Activated T-cell treated with anti-CD3 and anti-CD28 coated beads for 48 hours (primary cell): Measurements from ENCODE around the gene POLN.
A peak's percentile ranks its signal among the peaks of the same experiment; 100 is the strongest.

ENCODE experiments used
- DNase-seq: peaks from one replicate; pipeline ENCODE4 v3.0.0-alpha.2; 2020; ENCODE audit warnings: low read depth

The POLN gene

GRCh38 chr4:2263926-2264321 is 22.0 kb upstream of the POLN start:
- no peak for DNase-seq

DNA sequence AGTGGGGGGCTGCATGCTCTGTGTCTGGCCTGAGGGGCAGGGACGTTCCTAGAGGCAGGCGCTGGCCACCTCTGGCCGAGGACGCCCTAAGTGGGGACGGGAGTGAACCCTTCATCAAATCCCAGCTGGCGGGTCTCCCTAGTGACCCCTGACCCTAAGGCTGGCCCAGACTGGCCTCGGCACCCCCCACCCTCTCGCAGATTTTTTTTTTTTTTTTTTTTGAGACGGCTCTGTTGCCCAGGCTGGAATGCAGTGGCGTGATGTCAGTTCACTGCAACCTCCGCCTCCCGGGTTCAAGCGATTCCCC is 21.0 kb upstream of the POLN start:
- no peak for DNase-seq

DNA sequence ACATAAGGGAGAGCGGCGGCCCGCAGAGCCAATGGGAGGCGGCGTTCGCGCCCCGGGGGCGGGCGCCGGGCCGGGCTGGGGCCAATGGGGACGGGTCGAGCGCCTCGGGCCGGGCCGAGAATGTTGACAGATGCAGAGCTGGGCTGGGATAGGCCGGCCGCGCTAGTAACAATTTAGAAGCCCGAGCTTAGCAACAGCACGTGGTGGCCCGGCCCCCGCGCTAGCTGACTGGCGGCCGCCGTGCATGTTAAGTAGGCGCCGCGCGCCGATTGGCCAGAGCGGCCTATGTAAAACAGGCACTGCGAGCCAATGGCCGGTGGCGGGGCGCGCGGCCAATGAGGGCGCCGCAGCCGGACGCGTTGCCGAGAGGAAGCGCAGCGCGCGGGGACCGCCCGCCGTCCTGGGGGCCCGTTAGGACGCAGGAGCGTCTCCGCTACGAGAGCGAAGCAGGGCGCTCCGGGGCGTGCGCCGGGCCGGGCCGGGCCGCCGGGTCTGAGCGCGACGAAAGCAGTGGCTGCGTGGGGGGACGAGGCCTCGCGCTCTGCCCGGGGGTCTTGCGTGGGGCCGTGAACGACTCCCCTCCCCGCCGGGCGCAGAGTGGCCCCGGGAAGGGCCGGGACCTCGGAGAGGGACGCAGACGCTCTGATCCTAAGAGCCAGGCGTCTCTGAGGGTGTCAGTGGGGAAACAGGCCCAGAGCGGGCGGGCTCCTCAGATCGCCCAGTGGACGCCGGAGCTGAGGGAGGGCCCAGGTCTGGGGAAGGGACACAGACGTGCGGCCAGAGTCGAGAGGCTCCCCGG is 20.4 kb upstream of the POLN start:
- DNase-seq: peak; percentile 98

- DNase-seq: no peak
These were observed 19.9 kb upstream of the POLN start, which contains the start of gene MXD4 for GRCh38 chr4:2261853-2262144. TSS of gene MXD4 (minus strand) at chr4:2262109. CDS start at chr4:2261980, 129 bp downstream.

GRCh38 chr4:2261110-2261852 is 19.4 kb upstream of the POLN start:
- peak; percentile 63 for DNase-seq

GRCh38 chr4:2260344-2261109 is 18.6 kb upstream of the POLN start:
- no peak for DNase-seq

DNA sequence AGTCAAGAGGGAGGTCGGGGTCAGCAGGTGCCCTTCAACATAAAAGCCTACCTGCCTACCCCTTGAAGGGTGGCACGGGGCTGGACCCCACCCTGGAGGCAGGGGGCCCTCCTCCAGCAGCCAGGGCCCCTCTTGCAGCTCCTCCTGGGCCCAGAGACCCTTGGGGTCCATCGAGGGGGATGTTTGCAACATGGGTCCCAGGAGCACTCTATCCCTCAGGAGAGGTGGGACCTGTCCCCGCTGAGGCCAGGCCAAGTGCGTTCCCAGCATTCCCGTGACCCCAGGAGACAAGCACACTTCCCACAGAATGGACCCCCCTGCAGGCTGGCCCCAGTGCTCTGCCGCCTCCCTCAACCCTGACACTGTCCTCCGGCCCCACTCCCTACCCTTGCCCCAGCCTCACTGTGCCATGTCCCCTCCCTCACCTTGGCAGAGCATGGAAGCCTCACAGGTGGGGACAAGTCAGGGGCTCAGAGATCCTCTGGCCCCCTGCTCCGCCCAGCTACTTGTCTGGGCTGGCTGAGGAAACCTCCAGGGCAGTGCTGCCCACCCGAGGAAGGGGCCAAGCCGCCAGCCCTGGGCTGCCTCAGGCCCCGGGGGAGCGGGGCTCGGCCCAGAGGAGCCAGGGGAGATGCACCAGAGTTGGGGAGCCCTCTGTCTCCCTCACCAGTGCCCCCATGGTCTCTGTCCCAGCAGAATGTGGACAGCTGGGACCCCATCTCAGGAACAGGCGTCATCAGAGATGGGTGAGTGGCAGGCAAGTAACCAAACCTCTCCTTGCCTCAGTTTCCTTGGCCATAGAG is 17.8 kb upstream of the POLN start:
- no peak for DNase-seq

- no peak for DNase-seq
These were observed 17.2 kb upstream of the POLN start for GRCh38 chr4:2259036-2259540.

DNA sequence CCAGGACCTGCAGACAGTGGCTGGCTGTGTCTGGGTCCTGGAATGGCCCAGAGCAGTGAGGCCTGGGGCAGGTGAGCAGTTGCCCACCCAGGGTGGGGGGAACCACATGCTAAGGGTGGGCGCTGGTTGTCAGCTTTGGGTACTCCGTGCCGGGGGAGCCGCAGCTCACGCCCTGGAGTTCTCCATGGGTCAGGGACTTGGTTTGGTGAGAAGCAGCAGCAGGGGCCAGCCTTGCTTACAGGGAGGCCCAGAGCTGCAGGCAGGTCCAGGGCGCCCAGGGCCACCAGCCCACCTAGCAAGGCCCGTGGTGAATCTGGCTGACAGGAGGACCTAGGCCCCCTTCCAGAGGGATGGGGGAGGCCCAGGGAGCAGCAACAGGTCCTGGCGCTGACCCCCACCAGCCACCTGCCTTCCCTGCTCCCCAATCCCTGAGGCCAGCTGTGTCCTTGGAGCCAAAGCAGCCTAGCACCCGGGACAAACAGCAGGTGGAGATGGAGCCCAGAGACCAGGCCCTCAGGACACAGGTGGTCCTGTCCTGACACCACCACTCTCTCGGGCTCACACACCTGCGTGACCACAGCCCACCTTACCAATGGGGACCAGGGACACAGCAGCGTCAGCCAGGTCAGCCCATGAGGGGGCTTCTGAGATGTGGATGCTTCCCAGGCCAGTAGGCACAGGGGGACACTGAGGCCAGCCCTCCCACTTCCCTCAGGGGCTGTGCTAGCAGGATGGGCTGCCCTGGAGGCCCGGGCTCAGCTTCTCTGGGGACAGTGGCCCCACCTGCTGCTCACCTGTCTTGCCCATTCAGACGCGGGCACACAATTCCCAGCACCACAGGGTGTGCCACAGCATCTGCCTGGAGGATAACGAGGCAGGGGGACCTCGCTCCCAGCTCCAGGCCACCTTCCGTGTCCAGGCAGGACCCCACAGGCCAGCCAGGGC is 16.4 kb upstream of the POLN start:
- DNase-seq: no peak

DNA sequence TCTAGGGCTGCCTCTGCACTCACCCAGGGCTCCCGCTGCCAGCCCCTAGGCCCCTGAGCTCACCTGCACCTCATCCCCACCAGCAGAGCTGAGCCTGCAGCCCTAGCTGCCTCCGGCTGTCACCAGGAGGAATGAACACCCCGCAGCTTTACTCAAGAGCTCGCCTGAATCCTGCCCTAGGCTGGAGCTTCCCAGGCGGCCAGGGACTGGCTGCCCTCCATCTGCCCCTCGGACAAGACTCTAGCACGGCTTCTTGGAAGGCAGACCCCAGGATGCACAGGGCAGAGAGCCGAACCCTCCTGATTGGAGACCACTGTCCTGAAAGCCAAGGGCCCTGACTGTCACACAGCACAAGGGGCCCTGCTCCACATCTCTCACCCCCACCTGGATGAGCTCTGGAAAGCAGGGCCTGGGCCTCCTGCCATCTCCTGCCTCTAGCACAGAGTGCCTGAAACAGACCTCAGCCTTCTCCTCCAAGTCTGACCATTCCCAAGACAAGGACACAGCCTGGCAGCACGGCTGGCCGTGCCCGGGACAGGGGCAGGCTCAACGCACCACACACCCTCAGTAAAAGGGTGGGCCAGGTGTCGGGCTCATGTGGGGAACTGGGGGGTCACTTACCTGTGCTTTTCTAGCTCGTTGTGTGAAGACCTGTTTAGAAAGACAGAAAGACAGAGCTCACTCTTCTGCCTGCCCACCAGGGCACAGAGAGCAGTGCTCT is 15.6 kb upstream of the POLN start:
- DNase-seq: no peak

DNA sequence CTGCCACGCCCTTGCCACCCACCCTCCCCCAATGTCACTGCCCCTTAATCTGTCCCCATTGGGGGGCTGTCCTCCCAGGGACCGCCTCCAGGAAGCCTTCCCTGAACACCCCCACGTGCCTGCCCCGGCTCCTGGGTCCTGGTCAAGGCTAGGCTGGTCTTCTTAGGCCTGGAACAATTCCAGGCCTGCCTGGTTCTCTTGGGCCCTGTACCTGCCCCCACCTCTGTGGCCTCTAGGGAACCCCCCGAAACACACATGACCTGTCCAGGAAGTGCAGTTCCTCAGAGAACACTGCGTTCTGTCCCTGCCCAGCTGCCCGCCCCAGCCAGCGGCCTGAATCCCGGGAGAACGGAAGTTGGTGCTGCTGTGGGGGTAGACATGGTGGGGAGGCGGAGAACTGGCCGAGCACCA is 14.9 kb upstream of the POLN start:
- no peak for DNase-seq

GRCh38 chr4:2256156-2256731 is 14.3 kb upstream of the POLN start:
- DNase-seq: no peak

- DNase-seq: no peak
These were observed 13.7 kb upstream of the POLN start for GRCh38 chr4:2255501-2256155.

GRCh38 chr4:2254665-2255500 is 13.0 kb upstream of the POLN start:
- no peak for DNase-seq

- DNase-seq: no peak
These were observed 11.5 kb upstream of the POLN start for GRCh38 chr4:2253160-2254084.

- no peak for DNase-seq
These were observed 10.7 kb upstream of the POLN start for GRCh38 chr4:2252530-2253091.
